ENCODE measurements around the gene SEMA6C. TPM values are rescaled to one million over a fixed set of nuclear protein-coding genes. Genes with fewer than 3 reads are reported as not detected.

Gene SEMA6C
- total and polyA plus RNA-seq, 2 of the 8 experiments (the other 6 are each of a cell fraction or from before 2014, with no cell fraction given), result 12.2 to 15.7 TPM

GRCh38 chr1:151158751-151159251 lies 12.4 kb upstream of the SEMA6C start:
- Histone ChIP-seq H3K27me3 (replicated peaks in 1 of 4; ENCODE audit: control insufficient read depth in 3 of 4, extremely low read depth in 1 of 4, insufficient read depth in 3 of 4, low read length in 3 of 4) (no peaks in the 10 kb centered on the region), H3K23me2 (ENCODE audit: low read depth, low read length) (no peaks in the 10 kb centered on the region), H3K23ac (ENCODE audit: insufficient read length) (no peak overlapping the region), H2AK5ac (ENCODE audit: low read depth, low read length) (no peak overlapping the region), H3K9ac (replicated peaks in 1 of 4; ENCODE audit: extremely low read depth in 1 of 4, low read depth in 3 of 4, low read length in 3 of 4) (no peak overlapping the region), H3K56ac (replicated peaks; ENCODE audit: insufficient read length, low read depth, low read length) (no peak overlapping the region), H3K4ac (replicated peaks; ENCODE audit: insufficient read length, low read depth, low read length) (no peak overlapping the region), H3K36me3 (ENCODE audit: control insufficient read depth in 2 of 4, insufficient read depth in 4 of 4, low read length in 3 of 4) (peaks cover 0 to 18% (median 6%) of the 10 kb centered on the region in 4 experiments; a peak in 4 of 8 replicates), H3K27ac (ENCODE audit: low read depth, low read length) (no peak overlapping the region), H3K79me1 (ENCODE audit: low read depth, low read length) (no peaks in the 10 kb centered on the region), H2BK15ac (ENCODE audit: low read length) (no peak overlapping the region), H2BK20ac (ENCODE audit: low read length) (no peak overlapping the region), H2BK12ac (ENCODE audit: low read depth, low read length) (no peak overlapping the region), H2BK120ac (replicated peaks; ENCODE audit: low read depth, low read length) (no peak overlapping the region), H3K4me2 (ENCODE audit: insufficient read depth in 1 of 2, low read depth in 2 of 2, low read length in 2 of 2) (no peak overlapping the region), H4K8ac (ENCODE audit: extremely low read depth, insufficient read depth, low read length) (no peak overlapping the region; the same call in 1 of the 2 replicates), H2BK5ac (ENCODE audit: low read depth, low read length) (no peak overlapping the region; the same call in 1 of the 2 replicates), H3K4me3 (ENCODE audit: extremely low read depth in 1 of 4, insufficient read depth in 2 of 4, low read depth in 3 of 4, low read length in 4 of 4) (no peak overlapping the region), H3K14ac (ENCODE audit: insufficient read length) (no peak overlapping the region), H2AFZ (ENCODE audit: low read length) (no peak overlapping the region), H3K9me3 (ENCODE audit: insufficient read depth in 2 of 2, low read depth in 1 of 2, low read length in 1 of 2) (no peaks in the 10 kb centered on the region), H3K79me2 (ENCODE audit: control insufficient read depth in 1 of 2, insufficient read depth in 2 of 2, low read length in 2 of 2) (no peaks in the 10 kb centered on the region), H4K91ac (replicated peaks; ENCODE audit: insufficient read length, low read length) (no peak overlapping the region), H3K4me1 (replicated peaks in 1 of 4; ENCODE audit: control insufficient read depth in 3 of 4, insufficient read depth in 4 of 4, low read length in 3 of 4) (no peaks in the 10 kb centered on the region), H4K20me1 (replicated peaks in 1 of 2; ENCODE audit: control insufficient read depth in 1 of 2, insufficient read depth in 2 of 2, low read length in 2 of 2) (no peaks in the 10 kb centered on the region), H4K5ac (ENCODE audit: insufficient read length, low read depth, low read length) (no peak overlapping the region), H3K18ac (ENCODE audit: extremely low read depth, low read length) (no peak overlapping the region)
- DNase-seq (ENCODE audit: low read depth in 1 of 2, low spot score in 2 of 2), result no peak
- 93% methylated on average over 22 of the region's 22 CpGs; no CpG with 5 or more reads in 1 of the 2 experiments for WGBS, 2 experiments (ENCODE audit: extremely low coverage in 1 of 2, insufficient coverage in 1 of 2, insufficient read length in 1 of 2, insufficient replicate concordance in 2 of 2, low coverage in 1 of 2, low lambda C conversion rate in 2 of 2, missing lambda C conversion rate in 1 of 2)
- FAIRE-seq, result no peak
- CTCF ChIA-PET (ENCODE audit: partially characterized antibody), result interaction anchor here (0.5 to 11.8 kb wide), 11 partner anchors 10 to 201 kb away, joined by 3 to 285 read pairs (median 5); partner anchors contain the start of genes C1orf56, GABPB2 and TMOD4
- POLR2A ChIA-PET (ENCODE audit: partially characterized antibody), result interaction anchor here (0.9 to 1.6 kb wide), 3 partner anchors 9 to 111 kb away, joined by 3 to 5 read pairs (median 4); partner anchors contain the start of gene C1orf56
